ENCODE results near the gene NUBP1.
"Not testable (repeated sequence)": the region's sequence is repeated elsewhere in the genome, so short reads cannot be mapped to it uniquely, and the experiment has no call there.

Gene NUBP1

GRCh38 chr16:10743610-10744369 lies at the start of gene NUBP1:
Gene NUBP1, plus strand, starts transcription at chr16:10743842. Its CDS starts 22 bp downstream, at chr16:10743864.
- peak; percentile 97 for DNase-seq

GRCh38 chr16:10693889-10694288 lies 49.8 kb upstream of the NUBP1 start:
- no peak for DNase-seq

- no peak for DNase-seq
Observed at GRCh38 chr16:10694306-10694705, 49.3 kb upstream of the NUBP1 start.

GRCh38 chr16:10694830-10695229 lies 48.8 kb upstream of the NUBP1 start, which contains the start of gene TEKT5:
Gene TEKT5, minus strand, starts transcription at chr16:10694930. Its CDS starts 57 bp downstream, at chr16:10694873.
- no peak for DNase-seq

- no peak for DNase-seq
Observed at GRCh38 chr16:10699756-10700155, 43.9 kb upstream of the NUBP1 start.

- DNase-seq, result no peak
Observed at GRCh38 chr16:10708969-10709368, 34.7 kb upstream of the NUBP1 start.

GRCh38 chr16:10728003-10728887 lies 15.4 kb upstream of the NUBP1 start:
- no peak for DNase-seq

GRCh38 chr16:10729104-10730048 lies 14.3 kb upstream of the NUBP1 start:
- peak; percentile 41 for DNase-seq

GRCh38 chr16:10731790-10732189 lies 11.9 kb upstream of the NUBP1 start:
- no peak for DNase-seq

GRCh38 chr16:10737068-10737625 lies 6.5 kb upstream of the NUBP1 start:
- DNase-seq, result peak; percentile 68

- peak; percentile 72 for DNase-seq
Observed at GRCh38 chr16:10738231-10739077, 5.2 kb upstream of the NUBP1 start.

GRCh38 chr16:10740000-10740844 lies 3.4 kb upstream of the NUBP1 start:
- no peak for DNase-seq

- DNase-seq, result no peak
Observed at GRCh38 chr16:10740845-10741208, 2.8 kb upstream of the NUBP1 start.

GRCh38 chr16:10741249-10741648 lies 2.4 kb upstream of the NUBP1 start:
- DNase-seq, result not testable (repeated sequence)

- DNase-seq, result peak; percentile 43
Observed at GRCh38 chr16:10741844-10742243, 1.8 kb upstream of the NUBP1 start.

GRCh38 chr16:10743227-10743609 lies 424 bp upstream of the NUBP1 start:
- no peak for DNase-seq

GRCh38 chr16:10744370-10745030 lies 858 bp downstream of the NUBP1 start:
- no peak for DNase-seq

GRCh38 chr16:10745841-10746240 lies 2.2 kb downstream of the NUBP1 start:
- DNase-seq, result no peak

GRCh38 chr16:10750793-10751192 lies 7.2 kb downstream of the NUBP1 start:
- no peak for DNase-seq

- no peak for DNase-seq
Observed at GRCh38 chr16:10751291-10751697, 7.7 kb downstream of the NUBP1 start.

Measured in fibroblast of upper back skin (primary cell).